ENCODE data around the gene PNLIPRP1.

The PNLIPRP1 gene

DNA sequence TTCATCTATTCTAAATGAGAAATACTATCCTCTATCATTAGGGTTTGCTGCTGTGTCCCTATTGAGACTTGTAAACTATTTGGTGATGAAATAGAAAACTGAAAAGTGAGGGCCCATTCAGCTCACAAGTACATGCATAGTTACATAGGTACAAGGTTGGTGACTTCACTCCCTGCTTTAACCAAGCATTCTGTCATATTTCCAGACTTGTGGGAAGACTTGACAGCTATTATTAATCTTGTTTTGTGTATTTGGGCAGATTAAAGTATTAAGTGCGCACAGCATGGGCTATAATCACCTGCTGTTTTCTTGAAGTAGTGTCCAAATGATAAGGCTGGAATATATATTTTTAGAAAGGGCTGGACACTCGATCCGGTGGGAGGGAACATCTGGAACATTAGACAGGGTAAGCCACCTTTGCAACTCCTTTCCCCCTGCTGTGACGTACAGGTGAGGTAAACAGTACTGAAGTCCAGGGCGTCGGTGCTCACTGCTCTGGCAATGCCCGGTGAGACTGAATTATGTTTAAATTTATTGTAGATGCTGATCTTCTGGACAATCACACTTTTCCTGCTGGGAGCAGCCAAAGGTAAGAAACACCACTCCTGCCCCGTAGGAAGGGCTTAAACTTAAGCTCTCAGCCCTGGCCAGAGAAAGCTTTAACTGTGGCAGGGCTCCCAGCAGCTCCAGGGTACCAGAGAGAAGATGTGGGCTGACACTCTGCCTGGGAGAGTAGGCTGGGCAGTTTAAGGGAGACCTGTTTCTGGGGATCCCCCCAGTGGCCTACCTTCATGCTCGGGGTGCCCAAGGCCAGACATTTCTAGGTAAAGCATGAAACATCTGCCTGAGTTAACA lies at the start of gene PNLIPRP1:
Gene PNLIPRP1, plus strand, starts transcription at position 370 of the 855 bp plus-strand sequence. Its CDS starts 171 bp downstream, at position 541.
- H3K4me3 ChIP-seq (ENCODE audit: low read depth, low read length), result no peak within 1 kb of the TSS
- no peak for DNase-seq (ENCODE audit: low read depth)

GRCh38 chr10:116542007-116542677 lies 48.6 kb upstream of the PNLIPRP1 start:
- no peak for DNase-seq (ENCODE audit: low read depth)
- H3K4me3 ChIP-seq (ENCODE audit: low read depth, low read length), result no peak overlapping the region

GRCh38 chr10:116545122-116545521 lies 45.6 kb upstream of the PNLIPRP1 start:
- H3K4me3 ChIP-seq (ENCODE audit: low read depth, low read length), result no peak overlapping the region
- DNase-seq (ENCODE audit: low read depth), result no peak

GRCh38 chr10:116545756-116546155 lies 45.0 kb upstream of the PNLIPRP1 start, which contains the start of gene PNLIP:
PNLIP (plus strand) TSS chr10:116545931; CDS start chr10:116546093, 162 bp downstream.
- H3K4me3 ChIP-seq (ENCODE audit: low read depth, low read length), result no peak within 1 kb of the TSS
- DNase-seq (ENCODE audit: low read depth), result no peak

GRCh38 chr10:116548301-116548700 lies 42.5 kb upstream of the PNLIPRP1 start:
- no peak overlapping the region for H3K4me3 ChIP-seq (ENCODE audit: low read depth, low read length)
- DNase-seq (ENCODE audit: low read depth), result no peak

DNA sequence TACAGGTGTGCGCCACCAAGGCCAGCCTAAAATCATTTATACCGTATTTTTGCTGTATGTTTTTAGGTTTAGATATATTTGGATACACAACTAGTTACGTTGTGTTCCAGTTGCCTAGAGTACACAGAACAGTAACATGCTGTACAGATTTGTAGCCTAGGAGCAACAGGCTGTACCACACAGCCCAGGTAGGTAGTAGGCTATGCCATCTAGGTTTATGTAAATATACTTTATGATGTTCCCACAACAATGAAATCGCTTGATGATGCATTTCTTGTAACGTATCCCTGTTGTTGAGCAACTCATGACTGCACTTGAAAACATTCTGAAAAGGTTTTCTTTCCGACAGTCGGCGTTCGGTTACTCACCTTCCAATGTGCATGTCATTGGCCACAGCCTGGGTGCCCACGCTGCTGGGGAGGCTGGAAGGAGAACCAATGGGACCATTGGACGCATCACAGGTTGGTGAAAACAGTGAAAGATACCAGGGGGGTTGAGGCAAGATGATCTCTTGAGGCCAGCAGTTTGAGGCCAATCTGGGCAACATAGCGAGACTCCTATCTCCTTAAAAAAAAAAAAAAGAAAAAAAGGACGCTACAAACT lies 37.3 kb upstream of the PNLIPRP1 start:
- H3K4me3 ChIP-seq (ENCODE audit: low read depth, low read length), result no peak overlapping the region
- DNase-seq (ENCODE audit: low read depth), result no peak

GRCh38 chr10:116554628-116555027 lies 36.1 kb upstream of the PNLIPRP1 start:
- no peak for DNase-seq (ENCODE audit: low read depth)

GRCh38 chr10:116555880-116556279 lies 34.9 kb upstream of the PNLIPRP1 start:
- H3K4me3 ChIP-seq (ENCODE audit: low read depth, low read length), result no peak overlapping the region

More at GRCh38 chr10:116554628-116555027, 36.1 kb upstream of the PNLIPRP1 start:
- H3K4me3 ChIP-seq (ENCODE audit: low read depth, low read length), result no peak overlapping the region

GRCh38 chr10:116557305-116557880 lies 33.4 kb upstream of the PNLIPRP1 start:
- DNase-seq (ENCODE audit: low read depth), result no peak
- H3K4me3 ChIP-seq (ENCODE audit: low read depth, low read length), result no peak overlapping the region

More at GRCh38 chr10:116555880-116556279, 34.9 kb upstream of the PNLIPRP1 start:
- DNase-seq (ENCODE audit: low read depth), result no peak

DNA sequence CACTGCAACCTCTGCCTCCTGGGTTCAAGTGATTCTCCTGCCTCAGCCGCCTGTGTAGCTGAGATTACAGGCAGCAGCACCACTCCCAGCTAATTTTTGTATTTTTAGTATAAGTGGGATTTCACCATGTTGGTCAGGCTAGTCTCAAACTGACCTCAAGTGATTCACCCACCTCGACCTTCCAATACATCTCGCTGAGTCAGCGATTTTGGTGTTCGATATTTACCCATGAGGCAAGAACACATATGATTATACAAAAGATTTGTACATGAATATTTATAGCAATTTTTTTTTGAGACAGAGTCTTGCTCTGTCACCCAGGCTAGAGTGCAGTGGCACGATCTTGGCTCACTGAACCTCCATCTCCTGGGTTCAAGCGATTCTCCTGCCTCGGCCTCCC lies 25.2 kb upstream of the PNLIPRP1 start:
- no peak overlapping the region for H3K4me3 ChIP-seq (ENCODE audit: low read depth, low read length)
- no peak for DNase-seq (ENCODE audit: low read depth)

DNA sequence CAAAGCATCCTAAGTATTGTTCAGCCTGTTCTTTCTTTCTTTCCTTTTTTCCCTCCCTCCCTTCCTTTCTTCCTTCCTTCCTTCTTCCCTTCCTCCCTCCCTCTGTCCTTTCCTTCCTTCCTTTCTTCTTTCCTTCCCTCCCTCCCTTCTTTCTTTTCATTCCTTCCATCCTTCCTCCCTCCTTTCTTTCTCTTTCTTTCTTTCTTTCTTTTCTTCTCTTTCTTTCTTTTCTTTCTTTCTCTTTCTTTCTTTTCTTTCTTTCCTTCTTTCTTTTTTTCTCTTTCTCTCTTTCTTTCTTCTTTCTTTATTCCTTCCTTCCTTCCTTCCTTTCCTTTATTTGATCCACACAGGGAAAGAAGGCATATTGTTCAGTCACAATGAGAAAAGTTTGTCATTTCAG lies 23.8 kb upstream of the PNLIPRP1 start:
- no peak overlapping the region for H3K4me3 ChIP-seq (ENCODE audit: low read depth, low read length)
- DNase-seq (ENCODE audit: low read depth), result no peak

GRCh38 chr10:116567335-116567734 lies 23.4 kb upstream of the PNLIPRP1 start:
- DNase-seq (ENCODE audit: low read depth), result no peak
- no peak overlapping the region for H3K4me3 ChIP-seq (ENCODE audit: low read depth, low read length)

DNA sequence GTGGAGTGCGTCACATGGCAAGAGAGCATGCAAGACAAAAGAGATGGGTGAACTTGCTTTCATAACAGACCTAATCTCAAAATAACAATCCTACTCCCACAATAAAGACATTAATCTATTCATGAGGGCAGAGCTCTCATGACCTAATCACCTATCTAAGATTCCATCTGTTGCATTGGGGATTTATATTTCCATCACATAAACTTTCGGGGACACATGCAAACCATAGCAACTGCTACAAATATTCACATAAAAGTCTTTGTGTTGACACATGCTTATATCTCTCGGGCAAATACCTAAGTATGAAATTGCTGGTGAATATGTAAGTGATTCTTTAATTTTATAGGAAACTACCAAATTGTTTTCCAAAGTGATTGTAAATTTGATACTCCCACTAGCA lies 16.0 kb upstream of the PNLIPRP1 start:
- no peak for DNase-seq (ENCODE audit: low read depth)
- no peak overlapping the region for H3K4me3 ChIP-seq (ENCODE audit: low read depth, low read length)

DNA sequence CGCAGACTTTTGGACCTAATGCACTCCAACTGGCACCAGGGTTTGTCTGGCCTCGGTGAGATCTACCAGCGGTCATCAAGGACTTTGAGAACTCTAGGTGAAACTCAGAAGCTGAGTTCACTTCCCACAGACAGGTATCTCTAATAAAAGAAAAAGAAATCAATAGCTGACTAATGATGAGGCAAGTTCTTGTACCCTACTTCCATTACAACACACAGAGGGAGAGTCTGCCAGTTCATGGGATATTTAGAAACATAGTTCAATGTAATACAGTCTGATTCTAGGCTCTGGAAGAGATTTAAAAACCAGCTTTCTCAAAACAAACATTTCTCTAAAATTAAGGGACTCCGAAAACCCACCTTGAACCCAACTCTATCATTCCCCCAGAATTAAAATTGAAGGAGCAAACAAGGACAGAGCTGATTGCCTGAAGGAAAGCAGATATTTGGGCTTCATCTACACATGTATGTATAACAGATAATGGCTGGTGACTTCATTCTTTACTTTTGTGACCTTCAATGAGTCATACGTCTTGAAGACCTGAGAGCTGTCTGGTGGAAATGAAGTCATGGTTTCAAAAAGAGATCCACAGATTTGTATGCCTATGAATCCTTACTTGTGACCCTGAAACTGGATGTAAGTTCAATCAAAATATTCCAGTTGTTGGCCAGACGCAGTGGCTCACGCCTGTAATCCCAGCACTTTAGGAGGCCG lies 2.7 kb upstream of the PNLIPRP1 start:
- no peak for DNase-seq (ENCODE audit: low read depth)
- no peak overlapping the region for H3K4me3 ChIP-seq (ENCODE audit: low read depth, low read length)

GRCh38 chr10:116588995-116589394 lies 1.8 kb upstream of the PNLIPRP1 start:
- DNase-seq (ENCODE audit: low read depth), result no peak
- H3K4me3 ChIP-seq (ENCODE audit: low read depth, low read length), result no peak overlapping the region

DNA sequence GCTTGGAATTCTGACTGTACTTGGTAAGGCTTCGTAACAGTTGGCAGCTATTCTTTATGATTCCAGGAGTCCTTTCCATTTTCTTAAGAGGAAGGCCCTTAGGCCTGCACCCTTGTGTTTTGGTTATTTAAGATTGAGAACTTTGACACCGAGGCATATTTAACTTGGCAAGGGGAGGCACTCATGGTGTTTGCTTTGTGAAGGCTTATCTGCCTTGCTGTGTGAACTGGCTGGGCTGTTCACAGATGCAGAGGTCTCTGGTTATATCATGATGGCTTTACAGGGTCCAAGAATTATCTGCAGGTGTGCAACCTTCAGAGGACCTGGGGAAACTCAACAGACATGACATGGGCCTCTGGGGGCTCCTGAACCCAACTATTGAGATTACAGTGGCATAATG lies 833 bp upstream of the PNLIPRP1 start:
- DNase-seq (ENCODE audit: low read depth), result no peak
- no peak overlapping the region for H3K4me3 ChIP-seq (ENCODE audit: low read depth, low read length)

DNA sequence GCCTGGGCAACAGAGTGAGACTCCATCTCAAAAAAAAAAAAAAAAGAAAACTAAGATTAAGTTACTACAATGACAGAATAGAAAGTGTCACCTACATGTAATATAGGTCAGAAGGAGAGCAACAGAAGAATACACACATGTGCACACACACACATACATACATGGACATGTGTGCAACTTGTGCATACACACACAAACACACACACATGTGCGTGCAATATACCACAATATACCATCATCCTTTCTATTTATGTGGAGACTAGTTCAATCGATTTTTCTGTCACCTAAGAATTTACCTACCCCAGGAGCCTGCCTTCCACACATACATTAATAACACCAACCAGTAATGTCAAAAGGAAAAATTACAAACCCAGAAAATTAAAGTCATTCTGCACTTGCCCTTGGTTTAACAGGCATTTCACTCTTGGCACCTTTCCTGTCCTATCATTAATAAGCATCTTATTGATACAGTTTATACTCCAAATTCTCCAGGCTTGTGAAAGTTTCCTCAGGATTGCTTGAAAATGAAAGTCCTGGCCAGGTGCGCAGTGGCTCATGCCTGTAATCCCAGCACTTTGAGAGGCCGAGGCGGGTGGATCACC lies 2.5 kb downstream of the PNLIPRP1 start:
- H3K4me3 ChIP-seq (ENCODE audit: low read depth, low read length), result no peak overlapping the region
- no peak for DNase-seq (ENCODE audit: low read depth)

DNA sequence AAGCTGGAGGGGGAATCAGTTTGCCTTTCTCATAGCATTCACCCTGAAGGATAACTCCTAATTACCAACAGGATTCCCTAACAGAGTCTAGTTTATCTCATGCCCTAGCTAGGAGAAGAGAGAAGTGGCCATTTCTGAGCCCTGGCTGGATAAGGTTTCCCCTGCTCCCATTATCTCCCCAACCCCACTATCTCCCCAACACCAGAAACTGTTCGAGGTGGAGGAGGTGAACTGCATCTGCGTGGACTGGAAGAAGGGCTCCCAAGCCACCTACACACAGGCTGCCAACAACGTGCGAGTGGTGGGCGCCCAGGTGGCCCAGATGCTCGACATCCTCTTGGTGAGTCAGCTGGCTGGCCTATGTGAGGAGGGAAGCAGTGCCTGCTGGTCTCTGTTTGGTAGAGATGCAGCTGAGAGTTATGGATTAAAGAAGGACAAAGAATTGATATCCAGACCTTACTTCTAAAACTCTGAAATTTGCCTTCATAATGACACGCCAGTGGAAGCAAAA lies 3.8 kb downstream of the PNLIPRP1 start:
- no peak for DNase-seq (ENCODE audit: low read depth)
- H3K4me3 ChIP-seq (ENCODE audit: low read depth, low read length), result no peak overlapping the region

GRCh38 chr10:116596062-116596461 lies 5.3 kb downstream of the PNLIPRP1 start:
- DNase-seq (ENCODE audit: low read depth), result no peak

More at GRCh38 chr10:116596062-116596461, 5.3 kb downstream of the PNLIPRP1 start:
- H3K4me3 ChIP-seq (ENCODE audit: low read depth, low read length), result no peak overlapping the region

Measured in skeletal muscle cell (primary cell).